OCI-LY3 (cell line): ENCODE data around the gene APBB2.
"Not testable (repeated sequence)": the region's sequence is repeated elsewhere in the genome, so short reads cannot be mapped to it uniquely, and the experiment has no call there.

Experiments
- EZH2phosphoT487 ChIP-seq: fragments of 200-600 bp; shearing (Covaris generic); IDR thresholded peaks from 2 replicates; pipeline ENCODE4 v1.6.1; 2018; ENCODE audit warnings: antibody characterized with exemption, mixed run types, low read depth
- TF ChIP-seq, protein P1 (sequence below): fragments of 200-600, 300-600 bp; sonication (generic); IDR thresholded peaks from 2 replicates; pipeline ENCODE4 v1.5.1; 2014; ENCODE audit warnings: antibody characterized with exemption, low read length, low read depth

- TF ChIP-seq, protein P1, sequence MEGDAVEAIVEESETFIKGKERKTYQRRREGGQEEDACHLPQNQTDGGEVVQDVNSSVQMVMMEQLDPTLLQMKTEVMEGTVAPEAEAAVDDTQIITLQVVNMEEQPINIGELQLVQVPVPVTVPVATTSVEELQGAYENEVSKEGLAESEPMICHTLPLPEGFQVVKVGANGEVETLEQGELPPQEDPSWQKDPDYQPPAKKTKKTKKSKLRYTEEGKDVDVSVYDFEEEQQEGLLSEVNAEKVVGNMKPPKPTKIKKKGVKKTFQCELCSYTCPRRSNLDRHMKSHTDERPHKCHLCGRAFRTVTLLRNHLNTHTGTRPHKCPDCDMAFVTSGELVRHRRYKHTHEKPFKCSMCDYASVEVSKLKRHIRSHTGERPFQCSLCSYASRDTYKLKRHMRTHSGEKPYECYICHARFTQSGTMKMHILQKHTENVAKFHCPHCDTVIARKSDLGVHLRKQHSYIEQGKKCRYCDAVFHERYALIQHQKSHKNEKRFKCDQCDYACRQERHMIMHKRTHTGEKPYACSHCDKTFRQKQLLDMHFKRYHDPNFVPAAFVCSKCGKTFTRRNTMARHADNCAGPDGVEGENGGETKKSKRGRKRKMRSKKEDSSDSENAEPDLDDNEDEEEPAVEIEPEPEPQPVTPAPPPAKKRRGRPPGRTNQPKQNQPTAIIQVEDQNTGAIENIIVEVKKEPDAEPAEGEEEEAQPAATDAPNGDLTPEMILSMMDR, result not testable (repeated sequence)
- not testable (repeated sequence) for TF ChIP-seq EZH2phosphoT487
Observed at GRCh38 chr4:40900531-40900930, 313.8 kb downstream of the APBB2 start.
